GM23338 (cell line): ENCODE data around the gene FGGY. TPM values are rescaled to one million over a fixed set of nuclear protein-coding genes. Genes with fewer than 3 reads are reported as not detected.

Experiments used
- ATAC-seq: fragments of 200-7000 bp; cut with Tn5 transposase; 3 replicates; pipeline ENCODE4 v1.9.1; 2020
- DNase-seq: peaks from one replicate; pipeline ENCODE4 v3.0.0-alpha.2; 2015; ENCODE audit warnings: low spot score
- H2AFZ ChIP-seq: fragments of 200-600 bp; sonication (generic); 2 replicates; pipeline ENCODE4 v1.8.0; 2016; ENCODE audit warnings: antibody characterized with exemption, mild to moderate bottlenecking, moderate library complexity
- H3F3A ChIP-seq: fragments of 200-600 bp; sonication (generic); replicated peaks from 2 replicates; pipeline ENCODE4 v1.8.0; 2017; ENCODE audit warnings: antibody characterized with exemption, mixed run types, low read depth
- H3K27ac ChIP-seq: fragments of 200-600 bp; sonication (generic); 2 replicates; pipeline ENCODE4 v1.6.1; 2016; ENCODE audit warnings: low read depth
- H3K27me3 ChIP-seq: fragments of 200-600 bp; sonication (generic); 2 replicates; pipeline ENCODE4 v1.8.0; 2016; ENCODE audit warnings: mild to moderate bottlenecking, mixed run types, moderate library complexity; ENCODE audit not compliant: insufficient read depth
- H3K36me3 ChIP-seq: fragments of 200-600 bp; sonication (generic); 2 replicates; pipeline ENCODE4 v1.8.0; 2016; ENCODE audit warnings: mild to moderate bottlenecking; ENCODE audit not compliant: insufficient read depth
- H3K4me1 ChIP-seq: fragments of 200-600 bp; sonication (generic); 2 replicates; pipeline ENCODE4 v1.8.0; 2016; ENCODE audit warnings: mild to moderate bottlenecking, moderate library complexity; ENCODE audit not compliant: insufficient read depth
- H3K4me2 ChIP-seq: fragments of 200-600 bp; sonication (generic); 2 replicates; pipeline ENCODE4 v1.7.1; 2017; ENCODE audit warnings: mixed run types
- H3K4me3 ChIP-seq: fragments of 200-600 bp; sonication (generic); 2 replicates; pipeline ENCODE4 v1.6.1; 2016; ENCODE audit warnings: mixed run types
- H3K79me2 ChIP-seq: fragments of 200-600 bp; sonication (generic); replicated peaks from 2 replicates; pipeline ENCODE4 v1.8.0; 2017; ENCODE audit warnings: mild to moderate bottlenecking; ENCODE audit not compliant: insufficient read depth
- H3K9me2 ChIP-seq: fragments of 200-600 bp; sonication (generic); 2 replicates; pipeline ENCODE4 v1.8.0; 2017; ENCODE audit not compliant: insufficient read depth
- H4K20me1 ChIP-seq: fragments of 200-600 bp; sonication (generic); replicated peaks from 2 replicates; pipeline ENCODE4 v1.8.0; 2017; ENCODE audit warnings: mild to moderate bottlenecking; ENCODE audit not compliant: insufficient read depth
- H3K27ac Mint-ChIP-seq: 2 replicates; pipeline ENCODE4 v1.8.0; 2020; ENCODE audit warnings: inconsistent platforms, mild to moderate bottlenecking, moderate library complexity, mixed read lengths
- H3K27me3 Mint-ChIP-seq: 3 replicates; pipeline ENCODE4 v1.8.0; 2022; ENCODE audit warnings: low read depth, mild to moderate bottlenecking, moderate library complexity, mixed read lengths, inconsistent platforms; ENCODE audit not compliant: insufficient read depth, poor library complexity
- H3K36me3 Mint-ChIP-seq: 3 replicates; pipeline ENCODE4 v1.8.0; 2021; ENCODE audit warnings: low read depth, mild to moderate bottlenecking, inconsistent platforms, moderate library complexity, mixed read lengths
- H3K4me1 Mint-ChIP-seq: 3 replicates; pipeline ENCODE4 v1.8.0; 2020; ENCODE audit warnings: mild to moderate bottlenecking, inconsistent platforms, mixed read lengths
- H3K4me3 Mint-ChIP-seq: 3 replicates; pipeline ENCODE4 v1.8.0; 2021; ENCODE audit warnings: moderate library complexity, mild to moderate bottlenecking, inconsistent platforms, mixed read lengths
- H3K9me3 Mint-ChIP-seq: 3 replicates; pipeline ENCODE4 v1.8.0; 2020; ENCODE audit warnings: moderate library complexity, mild to moderate bottlenecking, inconsistent platforms, mixed read lengths
- CREB1 ChIP-seq: fragments of 250-450 bp; sonication (Bioruptor Pico); IDR thresholded peaks from 2 replicates; pipeline ENCODE4 v1.5.0; 2020; ENCODE audit warnings: low read depth, mild to moderate bottlenecking, moderate library complexity
- EZH2 ChIP-seq: fragments of 200-600 bp; sonication (generic); IDR thresholded peaks from one replicate; pipeline ENCODE4 v1.8.0; 2017; ENCODE audit warnings: antibody characterized with exemption, mild to moderate bottlenecking, low read depth; ENCODE audit not compliant: unreplicated experiment
- EZH2phosphoT487 ChIP-seq: fragments of 200-600 bp; sonication (generic); IDR thresholded peaks from one replicate; pipeline ENCODE4 v1.8.1; 2018; ENCODE audit warnings: antibody characterized with exemption; ENCODE audit not compliant: unreplicated experiment
- polyA plus RNA-seq: library from polyadenylated mRNA; unstranded; fragments of >200 nt; fragmentation: Nextera tagmentation; extraction: Ambion mirVana; gene quantifications from 2 replicates; pipeline ENCODE4 v1.2.1, GENCODE V29; 2016
- total RNA-seq: library from RNA; depleted of rRNA; stranded (reverse); fragments of >200 nt; shearing (Covaris generic); gene quantifications from 2 replicates; pipeline ENCODE4 v1.2.3, GENCODE V29; 2014
- TF ChIP-seq, protein P1 (sequence below), 2 experiments: fragments of 200-600 bp in 1 of 2; sonication (generic) in 1 of 2; conservative IDR thresholded peaks; 2 replicates each; pipeline versions ENCODE4 v1.5.1 to v1.6.1; 2016 to 2017; ENCODE audit warnings: antibody characterized with exemption in 2 of 2, low read depth in 2 of 2, mild to moderate bottlenecking in 2 of 2, moderate library complexity in 1 of 2
- TF ChIP-seq, protein P2 (sequence below): IDR thresholded peaks from one replicate; pipeline ENCODE4 v1.6.1; 2018; ENCODE audit warnings: antibody characterized with exemption; ENCODE audit not compliant: unreplicated experiment
- TF ChIP-seq, protein P3 (sequence below): fragments of 250-450 bp; sonication (Bioruptor Pico); IDR thresholded peaks from 2 replicates; pipeline ENCODE4 v1.5.0; 2020; ENCODE audit warnings: mild to moderate bottlenecking, moderate library complexity
- TF ChIP-seq, protein P4 (sequence below): IDR thresholded peaks from 2 replicates; pipeline ENCODE4 v1.6.1; 2016; ENCODE audit warnings: antibody characterized with exemption

The FGGY gene
- total and polyA plus RNA-seq, 2 experiments from 2014 or later: 10.9 to 21.4 TPM

DNA sequence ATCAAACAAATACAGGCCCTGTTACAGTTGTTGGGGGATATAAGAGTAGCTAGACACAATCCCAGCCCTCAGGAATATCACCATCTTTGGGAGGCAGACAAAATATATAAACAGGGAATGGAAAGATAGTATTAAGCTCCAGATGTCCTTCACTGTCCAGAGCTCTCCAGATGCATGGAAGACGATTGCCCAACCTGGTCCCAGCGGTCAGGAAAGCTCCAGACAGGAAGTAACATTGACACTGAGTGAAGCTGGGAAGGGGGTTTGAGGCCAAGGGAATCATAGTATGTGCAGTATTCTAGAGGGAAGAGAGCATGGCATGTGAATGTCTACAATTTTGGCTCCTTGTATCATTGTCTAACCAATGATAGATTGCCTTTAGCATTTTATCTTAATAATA lies 344.0 kb downstream of the FGGY start:
- Histone ChIP-seq H3K27ac (no peak overlapping the region), H3K4me1 (no peaks in the 10 kb centered on the region), H3K36me3 (no peaks in the 10 kb centered on the region), H3K4me3 (no peak overlapping the region), H3F3A (no peaks in the 10 kb centered on the region), H3K27me3 (no peaks in the 10 kb centered on the region), H3K4me2 (no peak overlapping the region), H3K79me2 (no peaks in the 10 kb centered on the region), H3K9me2 (no peaks in the 10 kb centered on the region), H2AFZ (no peak overlapping the region), H4K20me1 (no peaks in the 10 kb centered on the region)
- Mint-ChIP-seq H3K36me3 (no peaks in the 10 kb centered on the region), H3K4me1 (peaks cover 3% of the 10 kb centered on the region), H3K4me3 (no peak overlapping the region), H3K27ac (no peak overlapping the region), H3K9me3 (no peaks in the 10 kb centered on the region), H3K27me3 (peaks cover 3% of the 10 kb centered on the region)
- TF ChIP-seq, protein P1, sequence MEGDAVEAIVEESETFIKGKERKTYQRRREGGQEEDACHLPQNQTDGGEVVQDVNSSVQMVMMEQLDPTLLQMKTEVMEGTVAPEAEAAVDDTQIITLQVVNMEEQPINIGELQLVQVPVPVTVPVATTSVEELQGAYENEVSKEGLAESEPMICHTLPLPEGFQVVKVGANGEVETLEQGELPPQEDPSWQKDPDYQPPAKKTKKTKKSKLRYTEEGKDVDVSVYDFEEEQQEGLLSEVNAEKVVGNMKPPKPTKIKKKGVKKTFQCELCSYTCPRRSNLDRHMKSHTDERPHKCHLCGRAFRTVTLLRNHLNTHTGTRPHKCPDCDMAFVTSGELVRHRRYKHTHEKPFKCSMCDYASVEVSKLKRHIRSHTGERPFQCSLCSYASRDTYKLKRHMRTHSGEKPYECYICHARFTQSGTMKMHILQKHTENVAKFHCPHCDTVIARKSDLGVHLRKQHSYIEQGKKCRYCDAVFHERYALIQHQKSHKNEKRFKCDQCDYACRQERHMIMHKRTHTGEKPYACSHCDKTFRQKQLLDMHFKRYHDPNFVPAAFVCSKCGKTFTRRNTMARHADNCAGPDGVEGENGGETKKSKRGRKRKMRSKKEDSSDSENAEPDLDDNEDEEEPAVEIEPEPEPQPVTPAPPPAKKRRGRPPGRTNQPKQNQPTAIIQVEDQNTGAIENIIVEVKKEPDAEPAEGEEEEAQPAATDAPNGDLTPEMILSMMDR (conservative IDR thresholded peaks at IDR 0.05; ENCODE audit: low read depth in 2 of 2): no peak
- TF ChIP-seq EZH2phosphoT487: no peak
- no peak for TF ChIP-seq EZH2
- TF ChIP-seq, protein P2, sequence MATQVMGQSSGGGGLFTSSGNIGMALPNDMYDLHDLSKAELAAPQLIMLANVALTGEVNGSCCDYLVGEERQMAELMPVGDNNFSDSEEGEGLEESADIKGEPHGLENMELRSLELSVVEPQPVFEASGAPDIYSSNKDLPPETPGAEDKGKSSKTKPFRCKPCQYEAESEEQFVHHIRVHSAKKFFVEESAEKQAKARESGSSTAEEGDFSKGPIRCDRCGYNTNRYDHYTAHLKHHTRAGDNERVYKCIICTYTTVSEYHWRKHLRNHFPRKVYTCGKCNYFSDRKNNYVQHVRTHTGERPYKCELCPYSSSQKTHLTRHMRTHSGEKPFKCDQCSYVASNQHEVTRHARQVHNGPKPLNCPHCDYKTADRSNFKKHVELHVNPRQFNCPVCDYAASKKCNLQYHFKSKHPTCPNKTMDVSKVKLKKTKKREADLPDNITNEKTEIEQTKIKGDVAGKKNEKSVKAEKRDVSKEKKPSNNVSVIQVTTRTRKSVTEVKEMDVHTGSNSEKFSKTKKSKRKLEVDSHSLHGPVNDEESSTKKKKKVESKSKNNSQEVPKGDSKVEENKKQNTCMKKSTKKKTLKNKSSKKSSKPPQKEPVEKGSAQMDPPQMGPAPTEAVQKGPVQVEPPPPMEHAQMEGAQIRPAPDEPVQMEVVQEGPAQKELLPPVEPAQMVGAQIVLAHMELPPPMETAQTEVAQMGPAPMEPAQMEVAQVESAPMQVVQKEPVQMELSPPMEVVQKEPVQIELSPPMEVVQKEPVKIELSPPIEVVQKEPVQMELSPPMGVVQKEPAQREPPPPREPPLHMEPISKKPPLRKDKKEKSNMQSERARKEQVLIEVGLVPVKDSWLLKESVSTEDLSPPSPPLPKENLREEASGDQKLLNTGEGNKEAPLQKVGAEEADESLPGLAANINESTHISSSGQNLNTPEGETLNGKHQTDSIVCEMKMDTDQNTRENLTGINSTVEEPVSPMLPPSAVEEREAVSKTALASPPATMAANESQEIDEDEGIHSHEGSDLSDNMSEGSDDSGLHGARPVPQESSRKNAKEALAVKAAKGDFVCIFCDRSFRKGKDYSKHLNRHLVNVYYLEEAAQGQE: no peak
- no peak for TF ChIP-seq CREB1 (CRISPR knock-in tag)
- TF ChIP-seq, protein P3, sequence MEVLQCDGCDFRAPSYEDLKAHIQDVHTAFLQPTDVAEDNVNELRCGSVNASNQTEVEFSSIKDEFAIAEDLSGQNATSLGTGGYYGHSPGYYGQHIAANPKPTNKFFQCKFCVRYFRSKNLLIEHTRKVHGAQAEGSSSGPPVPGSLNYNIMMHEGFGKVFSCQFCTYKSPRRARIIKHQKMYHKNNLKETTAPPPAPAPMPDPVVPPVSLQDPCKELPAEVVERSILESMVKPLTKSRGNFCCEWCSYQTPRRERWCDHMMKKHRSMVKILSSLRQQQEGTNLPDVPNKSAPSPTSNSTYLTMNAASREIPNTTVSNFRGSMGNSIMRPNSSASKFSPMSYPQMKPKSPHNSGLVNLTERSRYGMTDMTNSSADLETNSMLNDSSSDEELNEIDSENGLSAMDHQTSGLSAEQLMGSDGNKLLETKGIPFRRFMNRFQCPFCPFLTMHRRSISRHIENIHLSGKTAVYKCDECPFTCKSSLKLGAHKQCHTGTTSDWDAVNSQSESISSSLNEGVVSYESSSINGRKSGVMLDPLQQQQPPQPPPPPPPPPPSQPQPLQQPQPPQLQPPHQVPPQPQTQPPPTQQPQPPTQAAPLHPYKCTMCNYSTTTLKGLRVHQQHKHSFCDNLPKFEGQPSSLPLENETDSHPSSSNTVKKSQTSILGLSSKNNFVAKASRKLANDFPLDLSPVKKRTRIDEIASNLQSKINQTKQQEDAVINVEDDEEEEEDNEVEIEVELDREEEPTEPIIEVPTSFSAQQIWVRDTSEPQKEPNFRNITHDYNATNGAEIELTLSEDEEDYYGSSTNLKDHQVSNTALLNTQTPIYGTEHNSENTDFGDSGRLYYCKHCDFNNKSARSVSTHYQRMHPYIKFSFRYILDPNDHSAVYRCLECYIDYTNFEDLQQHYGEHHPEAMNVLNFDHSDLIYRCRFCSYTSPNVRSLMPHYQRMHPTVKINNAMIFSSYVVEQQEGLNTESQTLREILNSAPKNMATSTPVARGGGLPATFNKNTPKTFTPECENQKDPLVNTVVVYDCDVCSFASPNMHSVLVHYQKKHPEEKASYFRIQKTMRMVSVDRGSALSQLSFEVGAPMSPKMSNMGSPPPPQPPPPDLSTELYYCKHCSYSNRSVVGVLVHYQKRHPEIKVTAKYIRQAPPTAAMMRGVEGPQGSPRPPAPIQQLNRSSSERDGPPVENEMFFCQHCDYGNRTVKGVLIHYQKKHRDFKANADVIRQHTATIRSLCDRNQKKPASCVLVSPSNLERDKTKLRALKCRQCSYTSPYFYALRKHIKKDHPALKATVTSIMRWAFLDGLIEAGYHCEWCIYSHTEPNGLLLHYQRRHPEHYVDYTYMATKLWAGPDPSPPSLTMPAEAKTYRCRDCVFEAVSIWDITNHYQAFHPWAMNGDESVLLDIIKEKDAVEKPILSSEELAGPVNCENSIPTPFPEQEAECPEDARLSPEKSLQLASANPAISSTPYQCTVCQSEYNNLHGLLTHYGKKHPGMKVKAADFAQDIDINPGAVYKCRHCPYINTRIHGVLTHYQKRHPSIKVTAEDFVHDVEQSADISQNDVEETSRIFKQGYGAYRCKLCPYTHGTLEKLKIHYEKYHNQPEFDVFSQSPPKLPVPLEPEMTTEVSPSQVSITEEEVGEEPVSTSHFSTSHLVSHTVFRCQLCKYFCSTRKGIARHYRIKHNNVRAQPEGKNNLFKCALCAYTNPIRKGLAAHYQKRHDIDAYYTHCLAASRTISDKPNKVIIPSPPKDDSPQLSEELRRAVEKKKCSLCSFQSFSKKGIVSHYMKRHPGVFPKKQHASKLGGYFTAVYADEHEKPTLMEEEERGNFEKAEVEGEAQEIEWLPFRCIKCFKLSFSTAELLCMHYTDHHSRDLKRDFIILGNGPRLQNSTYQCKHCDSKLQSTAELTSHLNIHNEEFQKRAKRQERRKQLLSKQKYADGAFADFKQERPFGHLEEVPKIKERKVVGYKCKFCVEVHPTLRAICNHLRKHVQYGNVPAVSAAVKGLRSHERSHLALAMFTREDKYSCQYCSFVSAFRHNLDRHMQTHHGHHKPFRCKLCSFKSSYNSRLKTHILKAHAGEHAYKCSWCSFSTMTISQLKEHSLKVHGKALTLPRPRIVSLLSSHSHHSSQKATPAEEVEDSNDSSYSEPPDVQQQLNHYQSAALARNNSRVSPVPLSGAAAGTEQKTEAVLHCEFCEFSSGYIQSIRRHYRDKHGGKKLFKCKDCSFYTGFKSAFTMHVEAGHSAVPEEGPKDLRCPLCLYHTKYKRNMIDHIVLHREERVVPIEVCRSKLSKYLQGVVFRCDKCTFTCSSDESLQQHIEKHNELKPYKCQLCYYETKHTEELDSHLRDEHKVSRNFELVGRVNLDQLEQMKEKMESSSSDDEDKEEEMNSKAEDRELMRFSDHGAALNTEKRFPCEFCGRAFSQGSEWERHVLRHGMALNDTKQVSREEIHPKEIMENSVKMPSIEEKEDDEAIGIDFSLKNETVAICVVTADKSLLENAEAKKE (CRISPR knock-in tag): no peak
- TF ChIP-seq, protein P4, sequence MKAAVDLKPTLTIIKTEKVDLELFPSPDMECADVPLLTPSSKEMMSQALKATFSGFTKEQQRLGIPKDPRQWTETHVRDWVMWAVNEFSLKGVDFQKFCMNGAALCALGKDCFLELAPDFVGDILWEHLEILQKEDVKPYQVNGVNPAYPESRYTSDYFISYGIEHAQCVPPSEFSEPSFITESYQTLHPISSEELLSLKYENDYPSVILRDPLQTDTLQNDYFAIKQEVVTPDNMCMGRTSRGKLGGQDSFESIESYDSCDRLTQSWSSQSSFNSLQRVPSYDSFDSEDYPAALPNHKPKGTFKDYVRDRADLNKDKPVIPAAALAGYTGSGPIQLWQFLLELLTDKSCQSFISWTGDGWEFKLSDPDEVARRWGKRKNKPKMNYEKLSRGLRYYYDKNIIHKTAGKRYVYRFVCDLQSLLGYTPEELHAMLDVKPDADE: no peak
- ATAC-seq (no peak), DNase-seq (no peak)
